GM23338 (cell line): Measurements from ENCODE around the gene CLEC5A. TPM values are rescaled to one million over a fixed set of nuclear protein-coding genes. Genes with fewer than 3 reads are reported as not detected.

ENCODE experiments used
- ATAC-seq: fragments of 200-7000 bp; cut with Tn5 transposase; 3 replicates; pipeline ENCODE4 v1.9.1; 2020
- DNase-seq: peaks from one replicate; pipeline ENCODE4 v3.0.0-alpha.2; 2015; ENCODE audit warnings: low spot score
- H2AFZ ChIP-seq: fragments of 200-600 bp; sonication (generic); 2 replicates; pipeline ENCODE4 v1.8.0; 2016; ENCODE audit warnings: antibody characterized with exemption, mild to moderate bottlenecking, moderate library complexity
- H3F3A ChIP-seq: fragments of 200-600 bp; sonication (generic); replicated peaks from 2 replicates; pipeline ENCODE4 v1.8.0; 2017; ENCODE audit warnings: antibody characterized with exemption, mixed run types, low read depth
- H3K27ac ChIP-seq: fragments of 200-600 bp; sonication (generic); 2 replicates; pipeline ENCODE4 v1.6.1; 2016; ENCODE audit warnings: low read depth
- H3K27me3 ChIP-seq: fragments of 200-600 bp; sonication (generic); 2 replicates; pipeline ENCODE4 v1.8.0; 2016; ENCODE audit warnings: mild to moderate bottlenecking, mixed run types, moderate library complexity; ENCODE audit not compliant: insufficient read depth
- H3K36me3 ChIP-seq: fragments of 200-600 bp; sonication (generic); 2 replicates; pipeline ENCODE4 v1.8.0; 2016; ENCODE audit warnings: mild to moderate bottlenecking; ENCODE audit not compliant: insufficient read depth
- H3K4me1 ChIP-seq: fragments of 200-600 bp; sonication (generic); 2 replicates; pipeline ENCODE4 v1.8.0; 2016; ENCODE audit warnings: mild to moderate bottlenecking, moderate library complexity; ENCODE audit not compliant: insufficient read depth
- H3K4me2 ChIP-seq: fragments of 200-600 bp; sonication (generic); 2 replicates; pipeline ENCODE4 v1.7.1; 2017; ENCODE audit warnings: mixed run types
- H3K4me3 ChIP-seq: fragments of 200-600 bp; sonication (generic); 2 replicates; pipeline ENCODE4 v1.6.1; 2016; ENCODE audit warnings: mixed run types
- H3K79me2 ChIP-seq: fragments of 200-600 bp; sonication (generic); replicated peaks from 2 replicates; pipeline ENCODE4 v1.8.0; 2017; ENCODE audit warnings: mild to moderate bottlenecking; ENCODE audit not compliant: insufficient read depth
- H3K9me2 ChIP-seq: fragments of 200-600 bp; sonication (generic); 2 replicates; pipeline ENCODE4 v1.8.0; 2017; ENCODE audit not compliant: insufficient read depth
- H4K20me1 ChIP-seq: fragments of 200-600 bp; sonication (generic); replicated peaks from 2 replicates; pipeline ENCODE4 v1.8.0; 2017; ENCODE audit warnings: mild to moderate bottlenecking; ENCODE audit not compliant: insufficient read depth
- H3K27ac Mint-ChIP-seq: 2 replicates; pipeline ENCODE4 v1.8.0; 2020; ENCODE audit warnings: inconsistent platforms, mild to moderate bottlenecking, moderate library complexity, mixed read lengths
- H3K27me3 Mint-ChIP-seq: 3 replicates; pipeline ENCODE4 v1.8.0; 2022; ENCODE audit warnings: low read depth, mild to moderate bottlenecking, moderate library complexity, mixed read lengths, inconsistent platforms; ENCODE audit not compliant: insufficient read depth, poor library complexity
- H3K36me3 Mint-ChIP-seq: 3 replicates; pipeline ENCODE4 v1.8.0; 2021; ENCODE audit warnings: low read depth, mild to moderate bottlenecking, inconsistent platforms, moderate library complexity, mixed read lengths
- H3K4me1 Mint-ChIP-seq: 3 replicates; pipeline ENCODE4 v1.8.0; 2020; ENCODE audit warnings: mild to moderate bottlenecking, inconsistent platforms, mixed read lengths
- H3K4me3 Mint-ChIP-seq: 3 replicates; pipeline ENCODE4 v1.8.0; 2021; ENCODE audit warnings: moderate library complexity, mild to moderate bottlenecking, inconsistent platforms, mixed read lengths
- H3K9me3 Mint-ChIP-seq: 3 replicates; pipeline ENCODE4 v1.8.0; 2020; ENCODE audit warnings: moderate library complexity, mild to moderate bottlenecking, inconsistent platforms, mixed read lengths
- CTCF ChIP-seq, 2 experiments: fragments of 200-600 bp in 1 of 2; sonication (generic) in 1 of 2; conservative IDR thresholded peaks; 2 replicates each; pipeline versions ENCODE4 v1.5.1 to v1.6.1; 2016 to 2017; ENCODE audit warnings: antibody characterized with exemption in 2 of 2, low read depth in 2 of 2, mild to moderate bottlenecking in 2 of 2, moderate library complexity in 1 of 2
- EZH2 ChIP-seq: fragments of 200-600 bp; sonication (generic); IDR thresholded peaks from one replicate; pipeline ENCODE4 v1.8.0; 2017; ENCODE audit warnings: antibody characterized with exemption, mild to moderate bottlenecking, low read depth; ENCODE audit not compliant: unreplicated experiment
- JUNB ChIP-seq: IDR thresholded peaks from one replicate; pipeline ENCODE4 v1.6.1; 2016; ENCODE audit warnings: antibody characterized with exemption; ENCODE audit not compliant: unreplicated experiment
- STAT1 ChIP-seq: IDR thresholded peaks from one replicate; pipeline ENCODE4 v1.6.1; 2016; ENCODE audit warnings: antibody characterized with exemption; ENCODE audit not compliant: unreplicated experiment
- ZNF331 ChIP-seq: fragments of 250-450 bp; sonication (Bioruptor Pico); IDR thresholded peaks from 2 replicates; pipeline ENCODE4 v1.5.0; 2020; ENCODE audit warnings: low read depth, mild to moderate bottlenecking, moderate library complexity
- ZNF462 ChIP-seq: fragments of 250-450 bp; sonication (Bioruptor Pico); IDR thresholded peaks from 2 replicates; pipeline ENCODE4 v1.5.0; 2020; ENCODE audit warnings: mild to moderate bottlenecking, moderate library complexity
- polyA plus RNA-seq: library from polyadenylated mRNA; unstranded; fragments of >200 nt; fragmentation: Nextera tagmentation; extraction: Ambion mirVana; gene quantifications from 2 replicates; pipeline ENCODE4 v1.2.1, GENCODE V29; 2016
- total RNA-seq: library from RNA; depleted of rRNA; stranded (reverse); fragments of >200 nt; shearing (Covaris generic); gene quantifications from 2 replicates; pipeline ENCODE4 v1.2.3, GENCODE V29; 2014

The CLEC5A gene
- total and polyA plus RNA-seq, 2 experiments from 2014 or later, result not detected

- no peak for TF ChIP-seq ZNF462 (CRISPR knock-in tag)
- TF ChIP-seq STAT1, result no peak
- no peak for TF ChIP-seq ZNF331 (CRISPR knock-in tag)
- TF ChIP-seq JUNB, result no peak
- no peak for TF ChIP-seq EZH2
These were observed 9.3 kb upstream of the CLEC5A start (continued) for GRCh38 chr7:141956084-141956483.

GRCh38 chr7:141954334-141954733 lies 7.6 kb upstream of the CLEC5A start:
- Mint-ChIP-seq H3K4me1 (peaks cover 9% of the 10 kb centered on the region), H3K27me3 (no peaks in the 10 kb centered on the region), H3K27ac (peak overlapping the region; percentile 24), H3K9me3 (no peaks in the 10 kb centered on the region; the same call in 2 of the 3 replicates), H3K4me3 (no peak overlapping the region), H3K36me3 (no peaks in the 10 kb centered on the region)
- peaks cover 4% of the 10 kb centered on the region; the same call in 1 of the 2 replicates for H3K9me2 ChIP-seq
- TF ChIP-seq ZNF462 (CRISPR knock-in tag), result peak; percentile 81
- TF ChIP-seq CTCF (conservative IDR thresholded peaks at IDR 0.05; ENCODE audit: low read depth in 2 of 2), result no peak
- no peaks in the 10 kb centered on the region for H3K79me2 ChIP-seq
- DNase-seq (peak; percentile 52), ATAC-seq (peak; percentile 89)
- no peaks in the 10 kb centered on the region for H4K20me1 ChIP-seq
- no peaks in the 10 kb centered on the region for H3K27me3 ChIP-seq
- peak overlapping the region; percentile 24; the same call in 1 of the 2 replicates for H2AFZ ChIP-seq
- H3K4me3 ChIP-seq, result no peak overlapping the region
- no peak overlapping the region for H3K27ac ChIP-seq
- no peaks in the 10 kb centered on the region for H3F3A ChIP-seq
- no peak overlapping the region for H3K4me2 ChIP-seq
- H3K4me1 ChIP-seq, result 0 out of 2 replicates have a peak, but pooled peaks cover 13% of the 10 kb centered on the region
- H3K36me3 ChIP-seq, result no peaks in the 10 kb centered on the region
